HG03139 (cell line): ENCODE measurements around the gene EGFLAM.
"Not testable (repeated sequence)": the region's sequence is repeated elsewhere in the genome, so short reads cannot be mapped to it uniquely, and the experiment has no call there.

Source experiments
- ATAC-seq: cut with Tn5 transposase; IDR thresholded peaks from one replicate; pipeline ENCODE4 v1.9.1; 2021; ENCODE audit not compliant: unreplicated experiment

EGFLAM gene

GRCh38 chr5:38413696-38414095, 155.3 kb downstream of the EGFLAM start:
- no peak for ATAC-seq

- ATAC-seq: no peak
These were observed 156.0 kb downstream of the EGFLAM start for GRCh38 chr5:38414348-38414747.

GRCh38 chr5:38415772-38416171, 157.4 kb downstream of the EGFLAM start:
- ATAC-seq: not testable (repeated sequence)

GRCh38 chr5:38417658-38418017, 159.3 kb downstream of the EGFLAM start:
- ATAC-seq: no peak

GRCh38 chr5:38420246-38420645, 161.9 kb downstream of the EGFLAM start:
- ATAC-seq: no peak

- ATAC-seq: peak; percentile 56
These were observed 162.5 kb downstream of the EGFLAM start for GRCh38 chr5:38420691-38421390.

- no peak for ATAC-seq
These were observed 164.3 kb downstream of the EGFLAM start for GRCh38 chr5:38422622-38423021.

- ATAC-seq: no peak
These were observed 165.2 kb downstream of the EGFLAM start for GRCh38 chr5:38423276-38424147.

- no peak for ATAC-seq
These were observed 166.0 kb downstream of the EGFLAM start for GRCh38 chr5:38424148-38425060.

GRCh38 chr5:38426490-38426889, 168.1 kb downstream of the EGFLAM start:
- ATAC-seq: no peak

GRCh38 chr5:38426986-38427950, 168.9 kb downstream of the EGFLAM start:
- ATAC-seq: no peak

GRCh38 chr5:38431242-38431853, 173.0 kb downstream of the EGFLAM start:
- no peak for ATAC-seq

GRCh38 chr5:38433160-38433861, 175.0 kb downstream of the EGFLAM start:
- ATAC-seq: no peak

GRCh38 chr5:38434966-38435705, 176.8 kb downstream of the EGFLAM start:
- ATAC-seq: no peak

- no peak for ATAC-seq
These were observed 180.4 kb downstream of the EGFLAM start for GRCh38 chr5:38438757-38439156.

- ATAC-seq: peak; percentile 99
These were observed 183.3 kb downstream of the EGFLAM start for GRCh38 chr5:38441453-38442246.

GRCh38 chr5:38442247-38442573, 183.9 kb downstream of the EGFLAM start:
- ATAC-seq: no peak

- no peak for ATAC-seq
These were observed 185.0 kb downstream of the EGFLAM start for GRCh38 chr5:38443390-38443789.
